Adrenal gland (tissue), 5 donors: ENCODE measurements around the gene LRRC4C.

Experiments used
- CTCF ChIP-seq, 6 experiments: fragments of 450-650 bp in 4 of 6; fragments of 200-600 bp in 2 of 6; sonication (generic) in 1 of 6; IDR thresholded peaks; 1 replicate in 5 of 6; 2 replicates in 1 of 6; pipeline versions ENCODE4 v1.5.1 to v1.8.0; 2016 to 2021; ENCODE audit warnings: antibody characterized with exemption in 6 of 6, mild to moderate bottlenecking in 2 of 6, moderate library complexity in 1 of 6
- POLR2A ChIP-seq, 2 donors: fragments of 450-650 bp; IDR thresholded peaks; one replicate each; pipeline ENCODE4 v1.6.1; 2017; ENCODE audit warnings: antibody characterized with exemption in 2 of 2, mild to moderate bottlenecking in 2 of 2, moderate library complexity in 1 of 2
- donor health status: DM: no; HTN: no; CAD: no.

GRCh38 chr11:41306431-41306830, 153.0 kb downstream of the LRRC4C start:
- no peak for TF ChIP-seq POLR2A (IDR thresholded peaks at IDR 0.05)
- no peak for TF ChIP-seq CTCF (IDR thresholded peaks at IDR 0.05)
